ENCODE results near the gene CALM1.

CALM1 gene

GRCh38 chr14:90398841-90399540, 2.2 kb downstream of the CALM1 start:
- TF ChIP-seq MAX (IDR thresholded peaks at IDR 0.05) (no peak), CEBPB (IDR thresholded peaks at IDR 0.05) (no peak), RAD21 (IDR thresholded peaks at IDR 0.05; ENCODE audit: low read depth) (no peak), EGR1 (IDR thresholded peaks at IDR 0.05) (no peak), FOXM1 (IDR thresholded peaks at IDR 0.05; ENCODE audit: borderline replicate concordance, low read depth) (no peak), ZBTB7A (IDR thresholded peaks at IDR 0.05; ENCODE audit: low read depth) (no peak), EP300 (IDR thresholded peaks at IDR 0.05; ENCODE audit: borderline replicate concordance) (no peak), YY1 (IDR thresholded peaks at IDR 0.05; ENCODE audit: low read depth) (no peak), REST (IDR thresholded peaks at IDR 0.05; ENCODE audit: low read depth) (no peak), CREB1 (IDR thresholded peaks at IDR 0.05; ENCODE audit: low read depth) (no peak), NFIC (IDR thresholded peaks at IDR 0.05) (no peak), TAF1 (IDR thresholded peaks at IDR 0.05; ENCODE audit: low read depth) (no peak), USF1 (IDR thresholded peaks at IDR 0.05) (no peak), TEAD4 (IDR thresholded peaks at IDR 0.05) (no peak)

- TF ChIP-seq NFIC (IDR thresholded peaks at IDR 0.05), result peak; percentile 59
- TF ChIP-seq TAF1 (IDR thresholded peaks at IDR 0.05; ENCODE audit: low read depth), result no peak
- 0 out of 2 replicates have a peak, but pooled peaks have one; percentile 14 for TF ChIP-seq MAX (IDR thresholded peaks at IDR 0.05)
- TF ChIP-seq RAD21 (IDR thresholded peaks at IDR 0.05; ENCODE audit: low read depth), result peak; percentile 94
- peak; percentile 60; the same call in 1 of the 2 replicates for TF ChIP-seq YY1 (IDR thresholded peaks at IDR 0.05; ENCODE audit: low read depth)
- TF ChIP-seq TEAD4 (IDR thresholded peaks at IDR 0.05), result no peak
- 0 out of 2 replicates have a peak, but pooled peaks have one; percentile 47 for TF ChIP-seq ZBTB7A (IDR thresholded peaks at IDR 0.05; ENCODE audit: low read depth)
Measured at GRCh38 chr14:90399541-90400444, 3.0 kb downstream of the CALM1 start.

- TF ChIP-seq TAF1 (IDR thresholded peaks at IDR 0.05; ENCODE audit: low read depth) (no peak), YY1 (IDR thresholded peaks at IDR 0.05; ENCODE audit: low read depth) (no peak), TEAD4 (IDR thresholded peaks at IDR 0.05) (no peak), MAX (IDR thresholded peaks at IDR 0.05) (no peak), RAD21 (IDR thresholded peaks at IDR 0.05; ENCODE audit: low read depth) (no peak), CREB1 (IDR thresholded peaks at IDR 0.05; ENCODE audit: low read depth) (no peak), EP300 (IDR thresholded peaks at IDR 0.05; ENCODE audit: borderline replicate concordance) (no peak), EGR1 (IDR thresholded peaks at IDR 0.05) (no peak), REST (IDR thresholded peaks at IDR 0.05; ENCODE audit: low read depth) (no peak)
Measured at GRCh38 chr14:90400904-90401561, 4.2 kb downstream of the CALM1 start.

- no peak for TF ChIP-seq ZBTB7A (IDR thresholded peaks at IDR 0.05; ENCODE audit: low read depth)
- TF ChIP-seq EP300 (IDR thresholded peaks at IDR 0.05; ENCODE audit: borderline replicate concordance), result no peak
- no peak for TF ChIP-seq MAX (IDR thresholded peaks at IDR 0.05)
- TF ChIP-seq FOXM1 (IDR thresholded peaks at IDR 0.05; ENCODE audit: borderline replicate concordance, low read depth), result no peak
- no peak for TF ChIP-seq TEAD4 (IDR thresholded peaks at IDR 0.05)
- no peak for TF ChIP-seq TAF1 (IDR thresholded peaks at IDR 0.05; ENCODE audit: low read depth)
- TF ChIP-seq RAD21 (IDR thresholded peaks at IDR 0.05; ENCODE audit: low read depth), result no peak
- no peak for TF ChIP-seq TCF12 (IDR thresholded peaks at IDR 0.05; ENCODE audit: low read depth)
- TF ChIP-seq REST (IDR thresholded peaks at IDR 0.05; ENCODE audit: low read depth), result no peak
- no peak for TF ChIP-seq EGR1 (IDR thresholded peaks at IDR 0.05)
- no peak for TF ChIP-seq CEBPB (IDR thresholded peaks at IDR 0.05)
- no peak for TF ChIP-seq NFIC (IDR thresholded peaks at IDR 0.05)
- TF ChIP-seq CREB1 (IDR thresholded peaks at IDR 0.05; ENCODE audit: low read depth), result no peak
- TF ChIP-seq YY1 (IDR thresholded peaks at IDR 0.05; ENCODE audit: low read depth), result no peak
- TF ChIP-seq USF1 (IDR thresholded peaks at IDR 0.05), result no peak
Measured at GRCh38 chr14:90402016-90402415, 5.2 kb downstream of the CALM1 start.
